Aorta (tissue), 5 donors: ENCODE results near the gene FNIP2. TPM values are rescaled to one million over a fixed set of nuclear protein-coding genes. Genes with fewer than 3 reads are reported as not detected.
A peak's percentile ranks its signal among the peaks of the same experiment; 100 is the strongest.
"Not testable (repeated sequence)": the region's sequence is repeated elsewhere in the genome, so short reads cannot be mapped to it uniquely, and the experiment has no call there.

Source experiments
- ATAC-seq: fragments of 200-7000 bp; cut with Tn5 transposase; one replicate; pipeline ENCODE4 v1.9.1; 2022; ENCODE audit warnings: moderate library complexity; ENCODE audit not compliant: low FRiP score
- DNase-seq, 2 donors: peaks; one replicate each; pipeline ENCODE4 v3.0.0-alpha.2; 2020
- H3K27ac ChIP-seq, 2 donors: one replicate each; pipeline ENCODE4 v1.5.1; 2013; ENCODE audit warnings: low read length in 2 of 2, mild to moderate bottlenecking in 2 of 2, moderate library complexity in 2 of 2, control low read depth in 1 of 2, inconsistent platforms in 1 of 2, low read depth in 1 of 2
- H3K27me3 ChIP-seq, 2 donors: one replicate each; pipeline ENCODE4 v1.6.1; 2013; ENCODE audit warnings: control low read depth in 1 of 2, low read length in 1 of 2, mild to moderate bottlenecking in 1 of 2, moderate library complexity in 1 of 2; ENCODE audit not compliant: insufficient read depth in 2 of 2, control insufficient read depth in 1 of 2
- H3K36me3 ChIP-seq, 2 donors: one replicate each; pipeline ENCODE4 v1.6.1; 2013; ENCODE audit warnings: control low read depth in 1 of 2, low read length in 1 of 2, mild to moderate bottlenecking in 1 of 2; ENCODE audit not compliant: insufficient read depth in 2 of 2, control insufficient read depth in 1 of 2
- H3K4me1 ChIP-seq, 2 donors: one replicate each; pipeline ENCODE4 v1.6.1; 2013; ENCODE audit warnings: low read length in 2 of 2, control low read depth in 1 of 2, mild to moderate bottlenecking in 1 of 2, moderate library complexity in 1 of 2; ENCODE audit not compliant: insufficient read depth in 2 of 2, control insufficient read depth in 1 of 2
- H3K4me3 ChIP-seq, 2 donors: one replicate each; pipeline ENCODE4 v1.5.1; 2013; ENCODE audit warnings: low read length in 2 of 2, control low read depth in 1 of 2, mild to moderate bottlenecking in 1 of 2
- H3K9me3 ChIP-seq: one replicate; pipeline ENCODE4 v1.6.1; 2013; ENCODE audit warnings: mild to moderate bottlenecking, low read length; ENCODE audit not compliant: control insufficient read depth
- WGBS, 2 donors: extraction: QIAGEN DNeasy Blood & Tissue Kit; methylation state at CpG; one replicate each; pipeline ENCODE4 v1.1.7; 2013; 5-methylcytosine and 5-hydroxymethylcytosine counted together
- intact Hi-C, 2 donors: fragments of 100-400 bp; cut with DNase I; formaldehyde crosslinking; loops; one replicate each; pipeline versions ENCODE4 v1.14.2 to v1.15.0; 2022
- polyA plus RNA-seq, 2 donors: library from polyadenylated mRNA; stranded (reverse); fragments of 200-250 nt; gene quantifications; one replicate each; pipeline ENCODE4 v1.2.3, GENCODE V29; 2013
- total RNA-seq, 2 donors: library from RNA; stranded (reverse); fragmentation: NEBNext Ultra II Directional; extraction: Animal tissue kit (Norgen Biotek cat#: 25700); gene quantifications; one replicate each; pipeline ENCODE4 v1.2.1, GENCODE V29; 2021
- donor health status: healthy with polysubstance abuse.
- donor health status: Bipolar disorder and iron deficiency.
- donor health status: DM: no; HTN: no; CAD: no.
- donor health status: DM: no; HTN: no; CAD: no.
- donor health status: DM: yes; HTN: yes; CAD: no.

FNIP2 gene
- total and polyA plus RNA-seq, 4 donors, result 17.3 to 97.8 (median 44.2) TPM

- Histone ChIP-seq H3K27me3 (no peaks in the 10 kb centered on the region), H3K27ac (no peak overlapping the region), H3K4me1 (peaks cover 4 to 6% of the 10 kb centered on the region in 2 donors), H3K9me3 (no peaks in the 10 kb centered on the region), H3K4me3 (no peak overlapping the region), H3K36me3 (no peaks in the 10 kb centered on the region)
- intact Hi-C loops, result loop anchor here in 1 of 2 donors (5.0 kb wide), 1 partner anchor 40 kb away; no protein-coding TSS in a partner anchor
- WGBS, 2 donors, result 10 to 17% methylated on average over 2 of the region's 2 CpGs
- DNase-seq, result no peak
- no peak for ATAC-seq
Observed at GRCh38 chr4:158912390-158912789, 143.6 kb downstream of the FNIP2 start.

GRCh38 chr4:158912806-158913205 is 144.0 kb downstream of the FNIP2 start:
- WGBS, 2 donors, result 43 to 70% methylated on average over 6 of the region's 6 CpGs
- ATAC-seq (no peak), DNase-seq (no peak)
- intact Hi-C loops, result loop anchor here in 1 of 2 donors (5.0 kb wide), 1 partner anchor 41 kb away; no protein-coding TSS in a partner anchor
- Histone ChIP-seq H3K27ac (no peak overlapping the region), H3K4me1 (peaks cover 4 to 6% of the 10 kb centered on the region in 2 donors), H3K9me3 (no peaks in the 10 kb centered on the region), H3K27me3 (no peaks in the 10 kb centered on the region), H3K4me3 (no peak overlapping the region), H3K36me3 (no peaks in the 10 kb centered on the region)

GRCh38 chr4:158913766-158914165 is 144.9 kb downstream of the FNIP2 start:
- H3K9me3 ChIP-seq, result no peaks in the 10 kb centered on the region
- intact Hi-C loops, result loop anchor here in 1 of 2 donors (5.0 kb wide), 1 partner anchor 41 kb away; no protein-coding TSS in a partner anchor
- peak; percentile 34 for ATAC-seq
- WGBS, 2 donors, result 24 to 27% methylated on average over 5 of the region's 5 CpGs
- H3K4me1 ChIP-seq, result peaks cover 4 to 6% of the 10 kb centered on the region in 2 donors
- no peak overlapping the region for H3K4me3 ChIP-seq
- no peak for DNase-seq
- peak overlapping the region; percentile 43 to 93 for H3K27ac ChIP-seq
- no peaks in the 10 kb centered on the region for H3K36me3 ChIP-seq
- no peaks in the 10 kb centered on the region for H3K27me3 ChIP-seq

GRCh38 chr4:158914218-158914617 is 145.4 kb downstream of the FNIP2 start:
- no peaks in the 10 kb centered on the region for H3K27me3 ChIP-seq
- no peaks in the 10 kb centered on the region for H3K9me3 ChIP-seq
- H3K4me3 ChIP-seq, result no peak overlapping the region
- peak overlapping the region in 1 of 2 donors; percentile 93 for H3K27ac ChIP-seq
- WGBS, 2 donors, result 9 to 18% methylated on average over 5 of the region's 5 CpGs
- no peaks in the 10 kb centered on the region for H3K36me3 ChIP-seq
- DNase-seq (no peak), ATAC-seq (peak; percentile 80)
- intact Hi-C loops, result loop anchor here in 1 of 2 donors (5.0 kb wide), 1 partner anchor 42 kb away; no protein-coding TSS in a partner anchor
- H3K4me1 ChIP-seq, result peaks cover 4 to 6% of the 10 kb centered on the region in 2 donors

- H3K27me3 ChIP-seq, result no peaks in the 10 kb centered on the region
- H3K36me3 ChIP-seq, result no peaks in the 10 kb centered on the region
- ATAC-seq (peak; percentile 68), DNase-seq (no peak)
- no peaks in the 10 kb centered on the region for H3K9me3 ChIP-seq
- intact Hi-C loops, result no loop called here
- no peak overlapping the region for H3K4me3 ChIP-seq
- 44 to 47% methylated on average over 2 of the region's 2 CpGs for WGBS, 2 donors
- peak overlapping the region; percentile 93 to 94 for H3K27ac ChIP-seq
- peaks cover 4 to 6% of the 10 kb centered on the region in 2 donors for H3K4me1 ChIP-seq
Observed at GRCh38 chr4:158915683-158916241, 146.9 kb downstream of the FNIP2 start.

GRCh38 chr4:158920452-158920996 is 151.7 kb downstream of the FNIP2 start:
- H3K4me3 ChIP-seq, H3K4me1 ChIP-seq, intact Hi-C loops, H3K36me3 ChIP-seq, H3K9me3 ChIP-seq, ATAC-seq, H3K27me3 ChIP-seq, H3K27ac ChIP-seq, DNase-seq: not testable (repeated sequence)
- WGBS, 2 donors, result 83 to 91% methylated on average over 8 of the region's 8 CpGs

GRCh38 chr4:158927774-158928173 is 158.9 kb downstream of the FNIP2 start:
- H3K27me3 ChIP-seq, H3K4me1 ChIP-seq, H3K27ac ChIP-seq, DNase-seq, intact Hi-C loops, H3K36me3 ChIP-seq, H3K4me3 ChIP-seq, H3K9me3 ChIP-seq, ATAC-seq: not testable (repeated sequence)
- WGBS, 2 donors, result 98 to 99% methylated on average over 17 to 19 of the region's 19 CpGs

GRCh38 chr4:158929939-158930638 is 161.3 kb downstream of the FNIP2 start:
- Histone ChIP-seq H3K27me3 (no peaks in the 10 kb centered on the region), H3K9me3 (no peaks in the 10 kb centered on the region), H3K4me3 (no peak overlapping the region), H3K4me1 (no peaks in the 10 kb centered on the region), H3K36me3 (no peaks in the 10 kb centered on the region), H3K27ac (no peak overlapping the region)
- ATAC-seq, result no peak
- DNase-seq, result no peak
- intact Hi-C loops, result no loop called here
- 71 to 76% methylated on average over 5 of the region's 5 CpGs for WGBS, 2 donors

- intact Hi-C loops, result no loop called here
- no peak for ATAC-seq
- Histone ChIP-seq H3K4me3 (no peak overlapping the region), H3K27me3 (no peaks in the 10 kb centered on the region), H3K9me3 (no peaks in the 10 kb centered on the region), H3K36me3 (no peaks in the 10 kb centered on the region), H3K27ac (no peak overlapping the region), H3K4me1 (no peaks in the 10 kb centered on the region)
- no peak for DNase-seq
Observed at GRCh38 chr4:158930639-158930972, 161.8 kb downstream of the FNIP2 start.
